GM18951 (cell line): Measurements from ENCODE around the gene SCN9A.
"Not testable (repeated sequence)": the region's sequence is repeated elsewhere in the genome, so short reads cannot be mapped to it uniquely, and the experiment has no call there.

ENCODE experiments used
- POLR2A ChIP-seq: IDR thresholded peaks from 4 replicates; pipeline ENCODE4 v1.6.1; 2011; ENCODE audit warnings: mild to moderate bottlenecking; ENCODE audit not compliant: insufficient read length, insufficient read depth; ENCODE audit errors: extremely low read depth
- in situ Hi-C: fragments of 300-500 bp; cut with MboI; formaldehyde crosslinking; loops from one replicate; pipeline ENCODE4 v1.12.0; 2022; ENCODE audit warnings: low sequenced_read_pairs, mixed read lengths, inconsistent platforms; ENCODE audit not compliant: unreplicated experiment

SCN9A gene

DNA sequence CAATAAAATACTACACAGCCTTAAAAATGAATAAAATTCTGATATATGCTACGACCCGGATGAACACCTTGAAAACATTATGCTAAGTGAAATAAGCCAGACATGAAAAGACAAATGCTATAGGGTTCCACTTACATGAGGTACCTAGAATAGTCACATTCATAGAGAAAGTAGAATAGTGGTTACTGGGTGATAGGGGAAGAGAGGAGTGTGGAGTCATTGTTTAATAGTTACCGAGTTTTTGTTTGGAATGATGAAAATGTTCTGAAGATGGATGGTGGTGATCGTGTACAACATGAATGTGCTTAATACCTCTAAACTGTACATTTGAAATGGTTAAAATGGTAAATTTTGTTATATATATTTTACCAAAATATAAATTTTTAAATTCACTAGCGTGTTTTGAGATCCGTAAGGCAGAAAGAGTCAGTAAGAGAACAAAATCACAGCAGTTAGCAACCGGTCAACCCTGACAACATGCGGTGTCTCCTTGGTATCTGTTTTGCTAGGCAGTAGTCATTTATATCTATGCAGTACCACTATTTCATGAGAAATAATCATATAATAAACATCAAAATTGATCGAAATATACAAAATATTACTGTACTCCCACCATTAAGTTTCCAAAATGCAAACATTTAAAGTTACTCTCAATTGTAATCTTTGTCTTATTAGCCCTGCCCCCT lies 11.1 kb downstream of the SCN9A start:
- in situ Hi-C loops, result no loop called here
- TF ChIP-seq POLR2A, result no peak

DNA sequence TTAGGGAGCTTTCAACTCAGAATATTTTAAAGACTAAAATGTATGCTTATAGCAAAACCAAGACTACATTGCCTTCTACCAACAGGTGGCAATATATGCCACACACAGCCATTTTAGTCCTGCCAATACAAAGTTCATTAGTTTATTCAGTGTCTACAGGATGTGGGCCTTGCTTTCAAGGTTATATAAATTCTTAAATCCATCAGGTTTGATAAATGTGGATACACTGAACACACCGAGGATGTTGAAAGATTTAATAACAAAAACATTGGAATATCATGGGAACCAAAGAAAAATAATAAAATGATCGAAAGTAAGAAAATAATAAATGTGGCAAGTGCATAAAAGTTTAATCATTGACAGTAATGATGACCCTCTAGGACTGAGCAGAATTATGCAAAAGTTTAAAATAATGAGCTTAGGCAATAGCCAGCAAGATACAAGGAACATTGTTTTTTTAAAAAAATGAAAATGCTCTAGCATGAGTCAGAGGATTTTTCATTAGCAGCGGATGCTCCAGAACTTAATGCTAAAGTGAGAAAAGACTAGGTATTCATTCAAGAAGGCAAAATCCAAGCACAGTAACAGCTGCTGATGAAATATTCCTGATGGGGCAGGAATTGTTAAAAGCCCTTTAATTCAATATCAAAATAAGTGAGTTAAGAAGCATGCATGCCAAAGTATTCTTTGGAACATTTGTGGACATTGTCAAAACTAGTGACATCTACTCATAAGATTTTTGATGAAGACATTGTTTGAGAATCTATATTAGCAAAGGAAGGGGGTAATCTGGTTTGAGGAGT lies 14.2 kb downstream of the SCN9A start:
- no peak for TF ChIP-seq POLR2A
- in situ Hi-C loops, result no loop called here

DNA sequence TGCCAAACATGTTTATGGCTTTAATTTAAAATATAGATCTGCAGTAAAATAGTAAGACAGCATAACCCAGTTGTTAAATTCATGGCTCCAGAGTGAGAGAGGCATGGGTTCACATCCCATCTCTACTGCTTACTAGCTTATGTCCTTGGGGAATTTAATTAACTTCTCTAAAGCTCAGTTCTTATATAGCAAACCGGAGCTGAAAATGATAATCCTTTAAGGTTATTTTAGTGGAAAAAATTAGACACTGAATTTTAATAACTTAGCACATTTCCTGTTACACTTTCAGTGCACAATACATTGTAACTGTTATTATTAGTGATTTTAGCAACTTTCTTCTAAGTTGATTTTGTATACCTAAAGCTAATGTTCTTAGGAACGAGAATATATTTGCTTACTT lies 14.8 kb downstream of the SCN9A start:
- in situ Hi-C loops, result no loop called here
- TF ChIP-seq POLR2A, result no peak

DNA sequence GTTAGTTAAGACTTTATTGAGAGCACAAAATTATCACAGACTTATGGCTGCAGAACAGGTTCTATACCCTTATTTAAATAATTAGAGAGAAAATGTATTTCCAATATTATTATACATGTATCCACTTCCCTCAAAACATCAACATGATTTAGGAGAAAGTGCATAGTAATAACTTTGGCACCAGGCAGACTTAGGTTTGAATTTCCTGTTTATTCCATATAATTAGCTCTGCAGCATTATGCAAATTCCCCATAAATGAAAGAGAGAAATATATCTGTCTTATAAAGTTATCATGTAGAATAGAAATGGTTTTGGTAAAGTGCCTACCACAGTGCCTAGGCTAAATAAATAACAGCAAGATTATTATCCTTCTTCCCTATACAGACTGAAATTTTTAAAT lies 15.3 kb downstream of the SCN9A start:
- in situ Hi-C loops, result no loop called here
- no peak for TF ChIP-seq POLR2A

DNA sequence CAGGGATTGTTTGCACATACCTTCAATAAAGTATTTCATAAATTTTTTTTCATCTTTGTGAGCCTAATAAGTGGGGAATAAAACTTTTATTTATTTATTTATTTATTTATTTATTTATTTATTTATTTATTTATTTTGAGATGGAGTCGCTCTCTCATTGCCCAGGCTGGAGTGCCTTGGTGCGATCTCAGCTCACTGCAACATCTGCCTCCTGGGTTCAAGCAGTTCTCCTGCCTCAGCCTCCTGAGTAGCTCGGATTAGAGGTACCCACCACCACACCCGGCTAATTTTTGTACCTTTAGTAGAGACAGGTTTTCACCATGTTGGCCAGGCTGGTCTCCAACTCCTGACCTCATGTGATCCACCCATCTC lies 17.8 kb downstream of the SCN9A start:
- in situ Hi-C loops, result not testable (repeated sequence)

DNA sequence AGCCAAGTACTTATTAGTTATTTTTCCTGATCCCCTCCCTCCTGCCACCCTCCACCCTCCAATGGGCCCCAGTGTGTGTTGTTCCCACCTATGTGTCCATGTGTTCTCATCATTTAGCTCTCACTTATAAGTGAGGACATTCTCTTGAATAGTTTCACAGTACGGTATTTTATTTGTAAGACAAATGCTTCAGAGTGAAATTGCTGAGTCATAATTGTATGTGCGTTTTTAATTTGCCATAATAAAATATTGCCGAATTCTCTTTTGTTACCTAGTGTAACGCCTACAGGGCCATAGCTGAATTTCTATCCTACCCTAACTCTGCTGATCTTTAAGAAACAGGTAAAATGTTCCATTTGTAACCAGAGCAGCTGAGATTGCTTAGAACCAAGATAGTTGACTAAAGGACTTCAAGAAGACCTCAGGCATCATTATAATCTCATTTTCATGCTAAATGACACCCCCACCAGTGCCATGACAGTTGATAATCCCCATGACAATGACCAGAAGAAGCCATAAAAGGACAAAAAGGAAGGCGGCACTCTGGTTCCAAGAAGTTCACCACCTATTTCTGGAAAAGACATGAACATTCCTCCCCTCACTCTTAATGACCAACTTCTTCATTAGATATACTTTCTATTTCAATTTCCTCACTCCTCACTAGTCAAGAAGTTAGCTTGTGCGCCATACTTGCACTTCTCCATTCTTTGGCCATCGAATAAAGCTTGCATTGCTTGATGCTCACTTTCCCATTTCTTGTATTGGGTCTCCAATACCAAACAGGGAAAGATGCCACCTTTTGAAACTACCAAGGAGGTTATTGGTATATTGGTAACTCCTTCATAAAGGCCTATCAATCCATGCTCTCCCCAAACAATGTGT lies 18.4 kb downstream of the SCN9A start:
- TF ChIP-seq POLR2A, result no peak
- in situ Hi-C loops, result no loop called here

DNA sequence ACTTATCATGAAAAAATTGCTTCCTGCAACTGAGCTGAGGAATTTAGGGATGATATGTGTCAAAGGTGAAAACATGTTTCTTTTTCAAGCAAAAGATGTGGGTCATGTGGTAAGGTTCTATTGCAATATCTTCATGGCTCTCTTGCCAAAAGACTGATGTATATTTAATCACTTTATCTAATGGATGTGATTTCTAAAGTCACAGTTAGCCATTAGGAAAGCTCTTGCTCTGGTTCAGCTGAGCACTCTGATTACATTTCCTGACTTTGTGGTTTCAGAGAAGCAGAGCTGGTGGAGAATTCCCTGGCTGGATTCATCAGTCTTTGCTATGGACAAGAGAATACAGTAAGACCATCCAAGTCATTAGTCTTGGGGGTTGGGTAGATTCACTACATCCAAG lies 24.4 kb downstream of the SCN9A start:
- no peak for TF ChIP-seq POLR2A
- in situ Hi-C loops, result no loop called here

DNA sequence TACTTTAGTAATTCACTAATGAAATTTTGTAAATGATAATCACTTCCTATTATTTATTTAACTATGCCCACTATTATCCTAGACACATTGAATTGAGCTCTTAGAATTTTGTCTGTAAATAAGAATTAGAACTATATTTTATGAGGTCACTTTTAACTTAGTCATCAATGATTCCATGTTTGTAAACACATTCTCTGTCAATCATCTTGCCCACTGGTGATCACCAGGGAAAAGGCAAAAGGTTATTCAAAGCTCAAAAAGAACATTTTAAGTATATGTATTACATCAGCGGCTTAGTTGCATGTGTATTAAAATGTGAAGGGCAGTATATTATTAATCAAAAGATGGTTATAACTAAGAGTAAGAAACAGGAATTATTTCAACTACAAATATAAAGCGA lies 25.2 kb downstream of the SCN9A start:
- TF ChIP-seq POLR2A, result no peak

DNA sequence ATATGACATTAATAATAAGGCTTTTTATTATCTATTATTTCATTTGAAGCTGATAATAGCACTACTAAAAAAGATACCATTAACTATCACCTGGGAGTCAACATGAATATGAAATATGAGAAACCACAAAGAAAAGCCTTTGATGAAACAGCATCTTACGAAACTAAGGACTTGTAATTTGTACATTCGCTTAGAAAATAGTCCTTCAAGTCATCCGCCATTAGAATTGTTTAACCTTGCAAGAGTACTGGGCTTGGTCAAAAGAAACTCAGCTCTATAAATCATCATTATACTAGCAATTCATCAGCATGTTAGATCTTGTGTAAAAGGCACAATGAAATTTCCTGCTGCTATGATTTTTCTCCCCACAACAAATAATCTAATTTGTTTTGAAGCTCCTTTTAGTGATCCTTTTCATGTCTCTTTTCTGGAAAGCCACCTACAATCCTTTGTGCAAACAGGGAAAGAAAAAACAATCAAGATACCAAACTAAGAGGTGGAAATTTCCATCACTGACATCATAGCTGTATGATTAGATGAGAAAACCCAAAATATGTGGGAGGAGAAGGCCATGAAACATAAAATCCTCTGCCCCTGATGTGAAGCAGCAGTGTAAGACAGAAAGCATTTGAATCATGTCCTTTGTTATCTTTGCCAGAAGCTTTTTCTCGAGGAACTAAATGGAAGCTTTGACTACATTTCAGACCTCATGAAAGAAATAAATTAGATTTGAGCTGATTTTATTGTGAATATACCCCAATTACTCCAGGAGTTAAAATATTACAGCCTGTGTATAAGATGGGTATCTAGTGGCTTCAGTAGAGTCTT lies 31.2 kb downstream of the SCN9A start:
- TF ChIP-seq POLR2A, result no peak
- in situ Hi-C loops, result no loop called here

More for the DNA sequence above, 25.2 kb downstream of the SCN9A start:
- in situ Hi-C loops, result no loop called here

DNA sequence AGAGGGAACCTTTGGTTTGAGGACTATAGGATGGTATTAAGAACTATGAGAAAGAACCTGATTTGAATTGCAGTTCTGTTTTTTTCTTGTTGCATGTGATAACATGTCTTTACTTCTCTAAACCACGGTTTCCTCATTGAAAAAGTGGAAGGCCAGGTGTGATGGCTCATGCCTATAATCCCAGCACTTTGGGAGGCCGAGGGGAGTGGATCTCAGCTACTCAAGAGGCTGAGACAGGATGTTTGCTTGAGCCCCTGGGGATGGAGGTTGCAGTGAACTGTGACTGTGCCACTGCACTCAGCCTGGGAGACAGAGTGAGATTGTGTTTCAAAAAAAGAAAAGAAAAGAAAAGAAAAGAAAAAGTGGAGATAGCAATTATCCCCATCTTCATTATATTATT lies 32.3 kb downstream of the SCN9A start:
- no peak for TF ChIP-seq POLR2A
- in situ Hi-C loops, result no loop called here

DNA sequence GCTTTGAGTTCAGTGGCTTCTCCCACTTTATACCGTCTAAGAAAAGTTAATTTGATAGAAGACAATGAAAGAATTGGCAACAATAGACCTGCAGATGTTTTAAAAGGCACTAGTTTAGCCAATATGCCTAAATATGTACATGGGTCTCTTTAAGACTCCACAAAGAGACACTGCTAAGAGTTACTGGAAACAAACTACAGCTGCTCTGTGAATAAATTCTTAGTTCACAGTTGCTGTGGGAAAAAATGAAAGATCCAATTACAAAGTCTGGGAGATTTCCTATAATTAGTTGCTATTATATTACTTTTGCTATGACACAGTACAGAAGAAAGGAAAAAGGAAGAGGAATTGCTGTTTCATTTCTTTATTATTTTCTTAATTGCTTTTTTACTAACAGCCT lies 34.3 kb downstream of the SCN9A start:
- TF ChIP-seq POLR2A, result no peak
- in situ Hi-C loops, result no loop called here

DNA sequence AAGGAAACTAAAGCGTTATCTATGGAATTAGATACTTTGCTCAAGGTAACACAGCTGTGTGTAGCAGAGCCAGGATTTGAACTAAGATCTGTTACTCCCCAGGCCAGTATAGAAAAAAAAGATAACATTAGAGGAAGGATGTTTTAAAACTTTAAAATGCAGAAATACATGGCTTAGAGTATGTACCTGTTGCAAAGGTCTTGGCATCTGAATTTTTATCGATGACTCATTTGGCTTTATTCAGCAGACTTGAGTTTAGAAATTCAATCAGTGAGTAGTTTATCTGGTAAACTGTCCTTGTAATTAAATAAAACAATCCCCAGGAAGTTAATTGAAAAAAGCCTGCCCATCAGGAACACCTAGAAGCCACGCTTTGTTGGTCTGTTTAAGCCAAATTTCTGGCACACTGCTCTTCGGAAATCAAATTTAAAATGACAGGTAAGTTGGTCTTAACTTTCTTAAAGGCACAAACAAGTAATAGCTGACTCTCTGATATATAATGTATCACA lies 36.9 kb downstream of the SCN9A start:
- no peak for TF ChIP-seq POLR2A
- in situ Hi-C loops, result no loop called here
